ENCODE data around the gene STK17B.

Gene STK17B

DNA sequence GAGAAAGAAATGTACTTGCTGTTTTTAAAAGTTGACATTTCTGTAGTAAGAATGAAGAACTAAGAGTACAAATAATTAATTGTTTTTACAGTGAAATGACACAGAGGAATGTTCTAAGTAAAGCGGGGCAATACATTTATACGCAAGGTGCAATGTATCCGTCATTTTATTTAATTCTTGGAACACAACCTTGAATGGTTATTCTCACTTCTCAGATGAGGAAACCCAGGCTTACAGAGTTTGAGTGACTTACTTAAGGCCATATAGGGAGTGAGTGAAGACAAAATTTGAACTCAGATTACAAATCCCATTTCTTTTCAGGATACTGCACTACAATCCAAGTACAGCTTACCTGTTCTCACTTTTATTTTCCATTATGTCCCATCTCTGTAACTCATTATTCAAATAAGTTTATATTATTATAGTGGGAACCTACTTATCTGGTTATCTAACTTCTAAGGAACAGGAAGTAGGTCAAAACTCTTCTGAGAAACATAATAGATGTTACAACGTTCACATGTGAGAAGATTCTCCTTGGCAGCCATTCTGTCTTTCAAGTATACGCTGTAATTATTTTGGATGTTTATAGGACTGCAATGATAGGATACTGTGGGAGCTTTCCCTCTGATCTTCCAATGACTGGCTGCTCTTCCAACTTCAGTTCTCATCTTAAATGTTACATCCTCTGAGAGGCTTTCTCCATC lies 12.3 kb upstream of the STK17B start:
- DNase-seq, result no peak

- no peak for DNase-seq
Measured at GRCh38 chr2:196183172-196183473, 11.7 kb upstream of the STK17B start.

GRCh38 chr2:196182439-196183171 lies 11.2 kb upstream of the STK17B start:
- no peak for DNase-seq

GRCh38 chr2:196181484-196181883 lies 10.1 kb upstream of the STK17B start:
- no peak for DNase-seq

GRCh38 chr2:196177124-196177523 lies 5.7 kb upstream of the STK17B start:
- DNase-seq, result no peak

GRCh38 chr2:196176142-196176738 lies 4.9 kb upstream of the STK17B start:
- peak; percentile 89 for DNase-seq

GRCh38 chr2:196174404-196174803 lies 3.0 kb upstream of the STK17B start:
- DNase-seq, result no peak

DNA sequence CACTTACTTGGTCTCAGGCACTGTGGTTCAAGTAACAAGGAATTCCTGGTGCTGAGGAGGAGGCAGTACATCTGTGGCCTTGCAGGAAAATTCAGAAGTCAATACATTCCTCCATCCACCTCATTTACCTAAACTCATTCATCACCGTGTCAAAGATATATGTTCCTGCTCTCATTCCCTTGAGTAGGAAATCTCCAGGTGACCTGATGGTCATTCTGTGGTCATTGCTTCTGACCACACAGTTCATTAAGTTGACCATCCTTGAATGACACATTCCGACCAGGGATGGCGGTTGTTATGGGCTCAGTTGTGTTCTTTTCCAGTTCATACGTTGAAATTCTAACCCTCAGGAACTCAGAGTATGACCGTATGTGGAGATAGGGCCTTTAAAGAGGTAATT lies 2.1 kb upstream of the STK17B start:
- DNase-seq, result no peak

- DNase-seq, result no peak
Measured at GRCh38 chr2:196172951-196173350, 1.6 kb upstream of the STK17B start.

DNA sequence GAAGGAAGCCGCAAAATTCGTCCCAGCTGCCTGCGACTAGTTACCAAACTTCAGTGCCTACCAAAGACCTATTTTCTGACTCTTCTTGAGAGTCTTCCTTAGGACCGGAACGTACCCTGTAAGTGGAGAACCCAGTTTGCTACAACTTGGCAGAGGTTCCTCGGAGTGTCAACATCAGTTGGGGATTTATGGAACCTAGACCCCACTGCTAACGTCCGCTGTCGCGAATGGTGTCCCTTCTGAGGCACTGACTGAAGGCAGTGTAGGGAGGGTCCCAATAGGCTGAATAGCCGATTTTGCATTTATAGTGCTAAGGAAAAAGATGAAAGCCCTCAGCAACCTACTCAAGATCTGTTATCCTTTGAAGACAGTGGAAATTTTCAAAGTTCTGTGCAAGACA lies 568 bp upstream of the STK17B start:
- no peak for DNase-seq

GRCh38 chr2:196170606-196171247 lies 651 bp downstream of the STK17B start:
- peak; percentile 63 for DNase-seq

- DNase-seq, result peak; percentile 55
Measured at GRCh38 chr2:196170213-196170605, 1.2 kb downstream of the STK17B start.

DNA sequence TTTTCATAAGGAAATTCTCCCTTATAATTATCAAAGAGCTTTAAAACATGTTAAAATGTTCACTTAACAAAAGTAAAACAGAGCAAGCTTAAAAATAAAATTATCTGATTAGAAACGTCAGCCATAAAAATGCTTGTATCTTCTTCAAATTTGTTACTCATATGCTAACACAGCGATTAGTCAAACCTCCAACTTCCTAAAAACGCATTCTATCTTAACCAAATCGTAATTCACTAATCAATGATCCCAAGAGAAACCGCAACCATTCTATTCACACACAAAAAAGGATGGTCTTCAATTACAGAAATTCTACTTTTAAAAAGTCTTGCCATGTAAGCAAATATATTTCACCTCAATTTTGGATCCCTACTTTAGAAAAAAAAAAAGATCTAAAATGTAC lies 1.9 kb downstream of the STK17B start:
- DNase-seq, result no peak

DNA sequence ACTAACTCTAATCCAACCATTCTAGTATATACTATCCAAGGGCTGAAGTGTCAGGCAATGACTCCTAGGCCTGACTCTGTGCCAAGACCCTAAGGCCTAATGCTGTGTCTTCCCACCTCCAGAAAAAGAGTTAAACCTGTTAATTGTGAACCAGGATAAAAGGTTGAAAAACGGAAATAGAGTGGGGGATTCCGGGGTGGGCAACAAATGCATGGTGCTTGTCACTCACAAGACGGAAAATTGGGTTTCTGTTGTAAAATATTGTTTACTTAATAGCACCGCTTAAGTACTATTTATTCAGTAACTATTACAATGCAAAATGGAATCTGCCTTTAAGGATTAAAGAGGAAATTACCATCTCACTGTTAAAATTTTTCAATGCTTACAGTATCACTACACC lies 3.2 kb downstream of the STK17B start:
- no peak for DNase-seq

GRCh38 chr2:196167666-196168065 lies 3.7 kb downstream of the STK17B start:
- DNase-seq, result no peak

DNA sequence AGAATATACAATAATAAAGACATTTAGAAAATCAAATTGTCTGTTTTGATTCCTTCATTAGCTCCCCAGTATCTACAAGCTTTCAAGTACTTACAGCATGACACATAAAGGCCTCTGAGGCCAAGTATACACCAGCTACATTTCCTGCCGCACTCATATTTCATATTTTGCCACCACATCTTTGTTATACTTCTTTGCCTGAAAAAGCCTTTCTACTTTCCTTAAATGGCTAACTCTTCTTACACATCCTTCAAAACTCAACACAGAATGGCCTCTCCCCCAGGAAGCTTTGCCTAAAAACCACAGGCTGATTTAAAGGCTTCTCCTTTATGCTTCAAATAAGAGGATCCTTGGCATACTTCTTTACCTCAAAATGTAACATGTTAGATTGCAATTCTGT lies 4.5 kb downstream of the STK17B start:
- peak; percentile 47 for DNase-seq

- DNase-seq, result no peak
Measured at GRCh38 chr2:196165016-196165415, 6.4 kb downstream of the STK17B start.

GRCh38 chr2:196163285-196163684 lies 8.1 kb downstream of the STK17B start:
- DNase-seq, result no peak

GRCh38 chr2:196162586-196163175 lies 8.7 kb downstream of the STK17B start:
- DNase-seq, result peak; percentile 32

- DNase-seq, result no peak
Measured at GRCh38 chr2:196160946-196161345, 10.4 kb downstream of the STK17B start.

- DNase-seq, result peak; percentile 67
Measured at GRCh38 chr2:196160101-196160500, 11.3 kb downstream of the STK17B start.

DNA sequence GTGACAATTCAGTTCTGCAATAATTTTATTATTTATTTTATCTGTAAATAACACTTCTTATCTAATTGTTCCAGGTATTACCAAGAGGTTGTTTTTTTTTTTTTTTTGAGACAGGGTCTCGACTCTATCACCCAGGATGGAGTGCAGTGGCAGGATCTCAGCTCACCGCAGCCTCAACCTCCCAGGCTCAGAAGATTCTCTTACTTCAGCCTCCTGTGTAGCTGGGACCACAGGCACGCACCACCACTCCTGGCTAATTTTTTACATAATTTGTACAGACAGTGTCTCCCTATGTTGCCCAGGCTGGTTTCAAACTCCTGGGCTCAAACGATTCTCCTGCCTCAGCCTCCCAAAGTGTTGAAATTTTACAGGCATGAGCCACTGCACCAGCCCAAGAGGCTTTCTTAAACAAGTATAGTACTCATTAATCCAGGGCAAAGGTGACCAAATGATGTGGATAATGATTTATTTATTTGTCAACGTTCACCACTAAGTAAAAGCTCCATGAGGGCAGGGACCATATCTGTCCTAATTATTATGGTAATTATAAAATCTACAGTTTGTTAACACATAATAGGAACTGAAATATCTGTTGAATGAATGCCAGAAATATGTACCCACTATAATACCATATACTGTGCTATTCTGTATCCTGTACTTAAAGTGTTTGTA lies 12.0 kb downstream of the STK17B start:
- peak; percentile 54 for DNase-seq

DNA sequence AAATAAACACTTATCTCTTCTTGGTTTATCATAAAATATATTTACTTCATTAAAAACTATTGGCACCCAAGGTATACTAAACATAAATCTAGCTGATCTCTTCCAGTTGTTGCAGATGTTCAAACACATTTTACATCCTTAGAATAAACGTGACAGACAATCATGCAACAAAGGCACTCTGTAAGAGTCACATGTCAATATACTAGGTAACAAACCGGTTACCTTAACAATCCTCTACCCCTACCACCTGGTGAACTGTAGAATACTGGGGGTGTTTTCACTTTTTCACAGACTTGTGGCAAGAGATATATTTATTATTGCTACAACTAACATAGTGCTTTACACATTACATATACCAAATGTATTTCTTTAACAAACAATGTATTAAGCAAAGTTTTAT lies 15.8 kb downstream of the STK17B start:
- no peak for DNase-seq

Data from CD4-positive, alpha-beta T cell treated with Interleukin-6 for 4 hours (primary cell).